RWPE2 (cell line): ENCODE data around the gene ATXN7.

Experiments
- ATAC-seq: fragments of 200-7000 bp; cut with Tn5 transposase; 3 replicates; pipeline ENCODE4 v1.9.1; 2021; ENCODE audit warnings: low read depth
- DNase-seq: peaks from one replicate; pipeline ENCODE4 v3.0.0-alpha.2; 2020; ENCODE audit warnings: low spot score
- H3K27ac ChIP-seq: fragments of 450-650 bp; 2 replicates; pipeline ENCODE4 v1.5.1; 2017; ENCODE audit warnings: mild to moderate bottlenecking; ENCODE audit not compliant: poor library complexity, severe bottlenecking
- H3K27me3 ChIP-seq: fragments of 250-450 bp; sonication (Bioruptor Pico); 2 replicates; pipeline ENCODE4 v1.5.1; 2021; ENCODE audit warnings: mild to moderate bottlenecking, moderate library complexity; ENCODE audit not compliant: insufficient read depth, poor library complexity, severe bottlenecking
- H3K36me3 ChIP-seq: fragments of 250-450 bp; sonication (Bioruptor Pico); 2 replicates; pipeline ENCODE4 v1.5.1; 2020; ENCODE audit warnings: low read depth, mild to moderate bottlenecking, moderate library complexity
- H3K4me1 ChIP-seq: fragments of 250-450 bp; sonication (Bioruptor Pico); 2 replicates; pipeline ENCODE4 v1.5.1; 2021; ENCODE audit warnings: mild to moderate bottlenecking, moderate library complexity; ENCODE audit not compliant: insufficient read depth, poor library complexity, severe bottlenecking
- H3K4me3 ChIP-seq: fragments of 250-450 bp; sonication (Bioruptor Pico); 2 replicates; pipeline ENCODE4 v1.5.1; 2021; ENCODE audit warnings: mild to moderate bottlenecking, moderate library complexity; ENCODE audit not compliant: severe bottlenecking
- H3K9me3 ChIP-seq: fragments of 250-450 bp; sonication (Bioruptor Pico); 2 replicates; pipeline ENCODE4 v1.5.1; 2021; ENCODE audit warnings: mild to moderate bottlenecking, moderate library complexity; ENCODE audit not compliant: severe bottlenecking
- TF ChIP-seq, protein P1 (sequence below): fragments of 450-650 bp; IDR thresholded peaks from one replicate; pipeline ENCODE4 v1.5.1; 2017; ENCODE audit warnings: mild to moderate bottlenecking, moderate library complexity; ENCODE audit not compliant: poor library complexity, severe bottlenecking

The ATXN7 gene

GRCh38 chr3:63891518-63891917 lies 27.9 kb downstream of the ATXN7 start:
- TF ChIP-seq, protein P1, sequence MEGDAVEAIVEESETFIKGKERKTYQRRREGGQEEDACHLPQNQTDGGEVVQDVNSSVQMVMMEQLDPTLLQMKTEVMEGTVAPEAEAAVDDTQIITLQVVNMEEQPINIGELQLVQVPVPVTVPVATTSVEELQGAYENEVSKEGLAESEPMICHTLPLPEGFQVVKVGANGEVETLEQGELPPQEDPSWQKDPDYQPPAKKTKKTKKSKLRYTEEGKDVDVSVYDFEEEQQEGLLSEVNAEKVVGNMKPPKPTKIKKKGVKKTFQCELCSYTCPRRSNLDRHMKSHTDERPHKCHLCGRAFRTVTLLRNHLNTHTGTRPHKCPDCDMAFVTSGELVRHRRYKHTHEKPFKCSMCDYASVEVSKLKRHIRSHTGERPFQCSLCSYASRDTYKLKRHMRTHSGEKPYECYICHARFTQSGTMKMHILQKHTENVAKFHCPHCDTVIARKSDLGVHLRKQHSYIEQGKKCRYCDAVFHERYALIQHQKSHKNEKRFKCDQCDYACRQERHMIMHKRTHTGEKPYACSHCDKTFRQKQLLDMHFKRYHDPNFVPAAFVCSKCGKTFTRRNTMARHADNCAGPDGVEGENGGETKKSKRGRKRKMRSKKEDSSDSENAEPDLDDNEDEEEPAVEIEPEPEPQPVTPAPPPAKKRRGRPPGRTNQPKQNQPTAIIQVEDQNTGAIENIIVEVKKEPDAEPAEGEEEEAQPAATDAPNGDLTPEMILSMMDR: no peak
- no peak for ATAC-seq
- Histone ChIP-seq H3K36me3 (peaks cover 3% of the 10 kb centered on the region; the same call in 1 of the 2 replicates), H3K27me3 (no peaks in the 10 kb centered on the region), H3K4me3 (no peak overlapping the region), H3K9me3 (no peaks in the 10 kb centered on the region), H3K27ac (no peak overlapping the region), H3K4me1 (no peaks in the 10 kb centered on the region)
- DNase-seq: no peak

DNA sequence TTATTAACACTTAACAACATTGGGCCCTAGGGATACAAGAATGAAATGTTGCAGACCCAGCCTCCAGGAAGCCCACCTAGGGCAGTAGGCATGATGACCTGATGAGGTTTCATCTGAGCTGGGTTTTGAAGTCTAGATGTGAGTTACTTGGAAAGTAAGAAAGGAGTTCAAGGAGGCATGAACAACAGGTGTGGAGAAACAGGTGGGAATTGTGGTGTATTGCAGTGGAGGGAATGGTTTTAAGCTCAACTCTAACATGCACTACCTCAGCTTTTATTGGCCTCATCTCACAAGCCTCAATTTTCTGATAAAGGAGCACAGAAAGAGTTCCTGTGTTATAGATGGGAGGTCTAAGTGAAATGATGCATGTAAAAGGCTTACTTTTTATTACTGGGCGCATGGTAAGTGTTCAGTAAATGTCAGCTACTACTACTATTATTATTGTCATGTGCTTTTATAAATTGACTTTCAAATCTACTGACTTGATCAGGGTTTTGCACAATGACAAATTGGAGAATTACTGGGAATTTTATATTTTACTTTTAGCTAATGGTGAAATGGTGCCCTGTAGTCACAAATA lies 29.2 kb downstream of the ATXN7 start:
- Histone ChIP-seq H3K27ac (no peak overlapping the region), H3K27me3 (no peaks in the 10 kb centered on the region), H3K4me1 (no peaks in the 10 kb centered on the region), H3K4me3 (no peak overlapping the region), H3K9me3 (no peaks in the 10 kb centered on the region), H3K36me3 (peaks cover 3% of the 10 kb centered on the region)
- ATAC-seq (no peak), DNase-seq (no peak)
- TF ChIP-seq, protein P1: no peak

DNA sequence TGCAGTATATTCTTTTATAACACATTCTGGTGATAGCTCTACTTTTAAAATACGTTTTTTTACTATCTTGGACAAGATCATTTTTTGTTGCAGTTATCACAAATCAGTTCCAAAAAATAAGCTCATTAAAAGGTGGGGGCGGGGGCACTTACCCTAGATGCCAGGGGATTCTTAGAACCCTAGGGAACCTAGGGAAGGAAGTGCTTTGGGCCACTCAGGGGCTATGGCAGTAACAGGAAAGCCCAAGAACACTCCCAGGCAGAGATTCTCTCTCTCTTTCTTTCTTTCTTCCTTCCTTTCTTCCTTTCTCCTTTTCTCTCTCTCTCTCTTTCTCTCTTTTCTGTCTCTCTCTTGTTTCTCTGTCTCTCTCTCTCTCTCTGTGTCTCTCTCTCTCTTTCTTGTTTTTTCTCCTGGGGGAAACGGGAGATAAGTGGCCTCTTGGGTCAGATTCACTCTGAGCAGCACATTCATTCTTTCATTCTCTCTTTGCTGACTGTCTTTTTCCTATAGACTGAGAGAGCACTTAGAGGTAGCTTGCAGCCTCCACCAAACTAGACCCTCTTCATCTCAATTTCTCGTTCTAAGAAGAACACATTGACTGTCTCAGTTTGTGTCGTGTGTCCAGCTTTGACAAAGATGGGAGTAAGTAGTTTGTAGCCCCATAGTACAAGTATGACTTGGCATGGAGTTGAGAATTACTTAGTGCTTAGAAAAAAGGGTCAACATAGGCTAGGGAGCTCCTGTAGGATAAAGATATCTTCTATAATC lies 31.9 kb downstream of the ATXN7 start:
- Histone ChIP-seq H3K4me3 (no peak overlapping the region), H3K27ac (no peak overlapping the region), H3K4me1 (no peaks in the 10 kb centered on the region), H3K9me3 (no peaks in the 10 kb centered on the region), H3K27me3 (no peaks in the 10 kb centered on the region), H3K36me3 (peaks cover 28% of the 10 kb centered on the region)
- TF ChIP-seq, protein P1: no peak
- ATAC-seq (no peak), DNase-seq (no peak)

DNA sequence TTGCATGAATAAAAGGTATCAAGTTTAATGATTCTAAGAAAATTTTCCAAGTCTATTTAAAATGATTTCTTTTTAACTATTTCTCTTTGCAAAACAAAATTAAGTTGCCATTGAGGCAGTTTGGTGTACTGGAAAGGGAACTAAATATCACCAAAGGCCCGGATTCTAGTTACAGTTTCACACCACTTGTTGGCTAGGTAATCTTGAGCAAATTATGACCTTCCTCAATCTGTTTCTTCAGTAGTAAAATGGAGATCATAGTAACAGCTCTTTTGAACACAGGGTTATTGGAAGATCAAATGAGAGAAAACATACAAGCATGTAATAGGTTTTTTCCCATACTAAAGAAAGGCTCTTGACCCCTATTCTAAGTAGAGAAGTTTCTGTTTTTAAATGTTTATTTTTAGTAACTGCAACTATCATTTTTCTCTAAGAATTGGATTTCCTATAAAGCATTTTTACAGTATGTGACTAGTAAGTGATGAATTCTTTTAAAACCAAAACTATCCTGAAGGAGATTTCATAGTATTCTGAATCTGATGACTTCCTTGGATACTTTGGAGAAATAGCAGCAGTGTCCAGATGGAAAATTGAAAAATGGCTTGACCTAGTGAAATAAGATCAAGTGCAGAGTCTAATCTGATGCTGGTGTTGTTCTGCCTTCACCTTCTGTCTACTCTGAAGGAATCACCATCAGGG lies 32.8 kb downstream of the ATXN7 start:
- Histone ChIP-seq H3K36me3 (peaks cover 35% of the 10 kb centered on the region), H3K27me3 (no peaks in the 10 kb centered on the region), H3K9me3 (no peaks in the 10 kb centered on the region), H3K4me1 (no peaks in the 10 kb centered on the region), H3K4me3 (no peak overlapping the region), H3K27ac (no peak overlapping the region)
- ATAC-seq (no peak), DNase-seq (no peak)
- TF ChIP-seq, protein P1: no peak
